ENCODE results near the gene P4HA2. TPM values are rescaled to one million over a fixed set of nuclear protein-coding genes. Genes with fewer than 3 reads are reported as not detected.

P4HA2 gene
- total and polyA plus RNA-seq, 2 of the 8 experiments (the other 6 are each of a cell fraction or from before 2014, with no cell fraction given): 7.4 to 9.3 TPM

- TF ChIP-seq SAP30 (IDR thresholded peaks at IDR 0.05; ENCODE audit: insufficient read depth, insufficient replicate concordance, low read length) (no peak), NRF1 (IDR thresholded peaks at IDR 0.05; ENCODE audit: low read depth, low read length) (no peak), GTF2F1 (IDR thresholded peaks at IDR 0.05; ENCODE audit: borderline replicate concordance, low read depth, low read length) (no peak), CREB1 (IDR thresholded peaks at IDR 0.05) (no peak)
These were observed 37.4 kb downstream of the P4HA2 start (continued) for GRCh38 chr5:132190161-132190817.

All from H1 (cell line).